Measurements from ENCODE around the gene SNX24.

- TF ChIP-seq EZH2 (IDR thresholded peaks at IDR 0.05; ENCODE audit: borderline replicate concordance, control insufficient read depth, low read depth, low read length) (no peak), CBX5 (IDR thresholded peaks at IDR 0.05; ENCODE audit: low read depth) (no peak), CTCF (IDR thresholded peaks at IDR 0.05 in 2 of 3, conservative IDR thresholded peaks at IDR 0.05 in 1 of 3; ENCODE audit: control insufficient read depth in 2 of 3, extremely low read depth in 1 of 3, insufficient read depth in 1 of 3, low read depth in 3 of 3, low read length in 3 of 3) (no peak), PAX5 (IDR thresholded peaks at IDR 0.05; ENCODE audit: borderline replicate concordance, low read depth, low read length) (no peak), POLR2AphosphoS2 (IDR thresholded peaks at IDR 0.05; ENCODE audit: low read depth, low read length) (no peak), POU2F2 (IDR thresholded peaks at IDR 0.05; ENCODE audit: borderline replicate concordance, low read depth, low read length) (no peak)
Measured at GRCh38 chr5:122944051-122944450, 98.6 kb downstream of the SNX24 start.
